Pulmonary artery endothelial cell (primary cell): ENCODE data around the gene ARMC8. TPM values are rescaled to one million over a fixed set of nuclear protein-coding genes. Genes with fewer than 3 reads are reported as not detected.
"Not testable (repeated sequence)": the region's sequence is repeated elsewhere in the genome, so short reads cannot be mapped to it uniquely, and the experiment has no call there.

Source experiments
- DNase-seq: peaks from one replicate; pipeline ENCODE4 v3.0.0-alpha.2; 2011; ENCODE audit warnings: low read depth, low spot score
- total RNA-seq: library from RNA; depleted of rRNA; stranded (reverse); fragments of >200 nt; gene quantifications from 2 replicates; pipeline ENCODE4 v1.2.3, GENCODE V29; 2014

The ARMC8 gene, protein sequence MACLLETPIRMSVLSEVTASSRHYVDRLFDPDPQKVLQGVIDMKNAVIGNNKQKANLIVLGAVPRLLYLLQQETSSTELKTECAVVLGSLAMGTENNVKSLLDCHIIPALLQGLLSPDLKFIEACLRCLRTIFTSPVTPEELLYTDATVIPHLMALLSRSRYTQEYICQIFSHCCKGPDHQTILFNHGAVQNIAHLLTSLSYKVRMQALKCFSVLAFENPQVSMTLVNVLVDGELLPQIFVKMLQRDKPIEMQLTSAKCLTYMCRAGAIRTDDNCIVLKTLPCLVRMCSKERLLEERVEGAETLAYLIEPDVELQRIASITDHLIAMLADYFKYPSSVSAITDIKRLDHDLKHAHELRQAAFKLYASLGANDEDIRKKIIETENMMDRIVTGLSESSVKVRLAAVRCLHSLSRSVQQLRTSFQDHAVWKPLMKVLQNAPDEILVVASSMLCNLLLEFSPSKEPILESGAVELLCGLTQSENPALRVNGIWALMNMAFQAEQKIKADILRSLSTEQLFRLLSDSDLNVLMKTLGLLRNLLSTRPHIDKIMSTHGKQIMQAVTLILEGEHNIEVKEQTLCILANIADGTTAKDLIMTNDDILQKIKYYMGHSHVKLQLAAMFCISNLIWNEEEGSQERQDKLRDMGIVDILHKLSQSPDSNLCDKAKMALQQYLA
- 50.5 and 68.1 TPM in 2 replicates for total RNA-seq

DNA sequence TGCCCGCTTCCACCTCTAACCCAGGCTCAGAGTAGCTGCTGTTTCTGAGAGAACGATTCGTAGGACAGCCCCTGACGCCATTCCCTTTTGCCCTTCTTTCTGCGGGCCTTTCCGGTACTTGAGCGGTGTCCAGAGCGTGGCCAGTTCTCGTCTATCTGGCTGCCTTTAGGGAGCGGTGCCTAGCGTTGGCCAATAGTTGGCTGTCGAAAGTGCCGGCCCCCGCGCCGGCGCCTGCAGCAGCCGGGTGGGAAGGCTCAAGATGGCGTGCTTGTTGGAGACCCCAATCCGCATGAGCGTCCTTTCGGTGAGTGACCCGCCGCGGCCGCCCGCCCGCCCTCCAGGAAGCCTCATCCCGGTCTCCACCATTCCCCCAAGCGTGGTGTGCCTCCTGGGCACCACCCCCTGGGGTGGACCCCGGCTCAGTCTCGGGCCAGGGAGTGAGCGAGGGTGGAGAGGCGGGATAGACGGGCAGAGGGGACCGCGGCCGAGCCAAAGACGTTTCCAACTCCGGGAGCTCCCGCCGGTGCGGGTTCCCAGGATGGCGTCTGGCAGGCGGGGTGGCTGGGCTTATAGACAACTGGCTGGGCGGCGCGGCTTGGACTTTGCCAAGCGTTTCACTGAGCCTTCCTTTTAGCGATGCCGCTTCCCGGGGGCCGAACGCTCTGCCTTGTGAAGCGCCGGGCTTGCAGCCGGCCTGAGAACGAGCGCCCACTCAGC lies at the start of gene ARMC8:
Gene ARMC8 (plus strand): TSS at position 6 of the 717 bp plus-strand sequence. CDS start 254 bp downstream, at position 260.
- peak; percentile 4 for DNase-seq

DNA sequence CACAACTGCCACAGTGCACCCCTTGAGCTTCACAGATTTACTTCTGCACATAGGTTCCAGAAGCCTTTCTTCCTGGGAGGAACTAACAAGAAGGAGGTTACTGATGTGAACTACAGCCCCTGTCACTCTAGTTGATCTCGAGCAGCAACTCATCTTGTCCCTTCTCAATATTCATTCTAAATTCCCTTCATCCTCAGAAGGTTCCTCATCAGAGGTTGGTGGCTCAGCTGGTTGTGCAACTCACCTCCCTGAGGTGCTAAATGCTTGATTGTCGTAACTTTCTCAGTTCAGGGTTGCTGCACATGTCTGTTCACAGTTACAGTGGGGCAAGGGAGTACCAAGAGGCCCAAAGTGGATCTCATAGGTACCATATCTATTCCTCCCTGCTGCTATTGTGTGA lies 49.2 kb upstream of the ARMC8 start:
- no peak for DNase-seq

DNA sequence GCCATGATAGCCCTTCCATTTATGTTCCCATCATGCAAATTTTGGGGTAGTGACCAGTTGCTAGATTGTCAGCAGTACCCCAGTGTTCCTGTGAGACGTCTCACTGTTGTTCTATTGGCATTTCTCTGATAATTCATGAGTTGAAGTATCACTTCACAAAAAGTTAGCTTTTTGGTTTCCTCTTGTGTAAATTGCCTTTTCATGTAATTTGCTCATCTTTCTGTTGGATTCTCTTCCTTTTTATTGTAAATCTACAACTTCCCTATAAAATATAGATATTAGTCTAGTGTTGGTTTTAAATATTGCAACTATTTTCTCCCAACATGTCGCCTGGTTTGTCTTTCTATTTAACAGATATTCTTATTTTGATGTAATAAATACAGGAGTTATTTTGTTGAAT lies 47.4 kb upstream of the ARMC8 start:
- DNase-seq = no peak

DNA sequence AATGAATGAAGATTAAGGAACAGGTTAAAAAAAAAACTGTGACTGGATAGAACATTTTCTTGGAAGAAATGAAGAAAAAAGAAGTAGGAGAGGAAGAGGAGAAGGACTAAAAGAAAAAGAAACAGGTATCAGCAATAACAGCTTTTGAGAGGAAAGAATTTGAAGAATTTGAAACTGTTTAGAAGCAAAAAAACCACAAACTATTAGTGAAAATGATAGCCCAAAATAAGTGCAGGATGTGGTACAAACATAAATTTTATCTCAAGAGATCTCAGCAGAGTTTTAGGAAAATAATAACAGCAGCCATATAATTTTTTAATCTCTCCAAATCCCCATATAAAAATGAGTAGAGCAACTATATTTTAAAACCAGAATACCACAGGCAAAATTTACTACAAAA lies 46.2 kb upstream of the ARMC8 start:
- no peak for DNase-seq

DNA sequence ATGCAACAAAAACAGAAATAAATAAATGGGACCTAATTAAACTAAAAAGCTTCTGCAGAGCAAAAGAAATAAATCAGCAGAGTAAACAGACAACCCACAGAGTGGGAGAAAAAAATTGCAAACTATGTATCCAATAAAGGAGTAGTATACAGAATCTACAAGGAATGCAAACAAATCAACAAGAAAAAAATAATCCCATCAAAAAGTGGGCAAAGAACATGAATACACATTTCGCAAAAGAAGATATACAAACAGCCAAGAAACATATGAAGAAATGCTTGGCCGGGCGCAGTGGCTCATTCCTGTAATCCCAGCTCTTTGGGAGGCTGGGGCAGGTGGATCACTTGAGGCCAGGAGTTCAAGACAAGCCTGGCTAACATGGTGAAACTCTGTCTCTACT lies 44.9 kb upstream of the ARMC8 start:
- DNase-seq = not testable (repeated sequence)

DNA sequence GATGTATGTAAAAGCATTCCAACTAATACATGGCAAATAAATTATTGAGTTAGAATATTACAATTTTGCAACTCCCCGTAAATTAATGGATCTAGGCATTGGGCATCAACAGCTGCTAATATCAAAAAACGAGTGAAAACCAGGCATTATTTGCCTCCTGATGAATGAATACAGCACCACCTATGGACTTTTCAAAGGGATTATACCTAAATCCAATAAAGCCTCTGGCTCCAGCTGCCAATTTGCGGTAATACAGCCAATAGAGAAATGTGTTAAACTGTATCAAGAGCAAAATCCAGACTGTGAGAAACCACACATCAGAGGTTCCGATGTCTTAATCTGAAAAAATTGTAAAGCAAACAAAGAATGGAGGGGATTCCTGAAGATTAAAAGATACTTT lies 38.6 kb upstream of the ARMC8 start:
- no peak for DNase-seq

DNA sequence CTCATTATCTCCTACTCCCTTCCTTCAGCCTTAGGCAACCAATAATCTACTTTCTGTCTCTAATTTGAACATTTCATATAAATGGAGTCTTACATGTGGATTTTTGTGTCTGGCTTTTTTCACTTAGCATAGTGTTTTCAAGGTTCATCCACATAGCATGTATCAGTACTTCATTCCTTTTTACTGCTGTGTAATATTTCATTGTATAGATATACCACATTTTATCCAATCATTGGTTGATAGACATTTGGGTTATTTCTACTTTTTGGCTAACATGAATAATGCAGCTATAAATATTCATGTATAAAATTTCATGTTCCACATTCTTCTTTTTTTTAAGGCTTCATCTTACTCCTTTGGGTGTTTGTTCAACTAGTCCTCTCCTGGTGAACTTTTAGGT lies 32.6 kb upstream of the ARMC8 start:
- DNase-seq = no peak

DNA sequence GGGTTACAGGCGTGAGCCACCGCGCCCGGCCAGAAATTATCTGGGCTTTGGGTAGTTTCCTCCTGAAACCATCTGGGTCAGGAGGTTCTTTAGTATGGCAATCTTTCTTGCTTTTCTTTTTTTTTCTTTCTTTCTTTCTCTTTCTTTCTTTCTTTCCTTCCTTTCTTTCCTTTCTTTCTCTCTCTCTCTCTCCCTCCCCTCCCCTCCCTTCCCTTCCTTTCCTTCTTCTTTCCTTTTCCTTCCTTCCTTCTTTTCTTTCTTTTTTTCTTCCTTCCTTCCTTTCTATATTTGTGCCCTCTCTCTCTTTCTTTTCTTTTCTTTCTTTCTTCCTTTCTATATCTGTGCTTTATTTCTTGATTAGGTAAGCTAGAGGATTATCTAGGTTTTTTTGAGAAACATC lies 29.4 kb upstream of the ARMC8 start:
- no peak for DNase-seq

DNA sequence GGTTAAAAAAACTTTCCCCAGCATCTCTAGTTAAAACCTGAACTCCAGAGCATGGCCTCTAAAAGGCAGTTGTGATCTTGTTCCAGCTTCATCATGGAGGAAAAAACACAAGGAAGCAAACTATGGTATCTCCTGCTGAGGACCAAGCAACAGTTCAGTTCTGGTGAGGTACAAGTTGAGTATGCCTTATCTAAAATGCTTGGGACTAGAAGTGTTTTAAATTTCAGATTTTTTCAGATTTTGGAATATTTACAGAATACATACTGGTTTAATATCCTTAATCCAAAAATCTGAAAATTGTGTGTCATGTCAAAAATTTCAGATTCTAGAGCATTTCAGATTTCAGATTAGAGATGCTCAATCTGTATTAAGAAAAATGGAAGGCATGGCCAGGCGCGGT lies 22.0 kb upstream of the ARMC8 start:
- no peak for DNase-seq

DNA sequence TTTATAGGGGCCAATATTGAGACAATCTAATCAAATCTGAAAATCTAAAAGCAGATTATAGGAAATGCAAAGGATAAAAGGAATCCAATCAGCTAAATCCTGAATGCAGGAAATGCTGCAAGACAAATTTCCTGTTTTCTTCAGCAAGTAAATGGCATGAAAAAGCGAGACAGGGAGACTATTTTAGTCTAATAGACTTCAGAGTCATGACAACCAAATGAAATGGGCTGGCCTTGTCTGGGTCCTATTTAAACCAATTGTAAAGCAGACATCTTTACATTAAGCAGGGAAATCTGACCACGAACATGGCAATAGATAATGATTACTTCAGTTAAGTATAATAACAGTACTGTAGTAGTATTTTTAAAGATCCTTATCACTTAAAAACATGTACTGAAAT lies 14.5 kb upstream of the ARMC8 start:
- no peak for DNase-seq

DNA sequence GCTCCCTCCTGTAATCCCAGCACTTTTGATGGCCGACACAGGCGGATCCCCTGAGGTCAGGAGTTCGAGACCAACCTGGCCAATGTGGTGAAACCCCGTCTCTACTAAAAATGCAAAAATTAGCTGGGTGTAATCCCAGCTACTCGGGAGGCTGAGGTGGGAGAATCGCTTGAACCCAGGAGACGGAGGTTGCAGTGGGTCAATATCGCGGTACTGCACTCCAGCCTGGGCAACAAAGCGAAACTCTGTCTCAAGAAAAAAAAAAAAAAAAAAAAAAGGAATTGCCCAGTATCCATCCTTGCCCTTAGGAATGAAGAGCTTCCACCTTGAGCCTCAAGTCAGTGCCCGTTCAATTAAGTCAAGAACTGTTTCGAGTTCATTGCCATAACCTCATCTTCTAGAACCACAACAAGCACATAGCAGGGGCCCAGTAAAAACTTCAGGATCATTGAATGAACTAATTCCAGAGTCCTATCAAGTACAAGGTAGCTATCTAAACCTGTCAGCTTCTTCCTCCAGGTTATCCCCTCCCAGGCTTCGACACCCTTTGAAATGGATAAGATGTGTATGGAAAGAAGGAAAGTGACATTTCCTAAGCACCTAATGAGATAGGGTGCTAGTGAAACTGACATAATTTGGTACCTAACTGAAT lies 13.2 kb upstream of the ARMC8 start:
- no peak for DNase-seq

DNA sequence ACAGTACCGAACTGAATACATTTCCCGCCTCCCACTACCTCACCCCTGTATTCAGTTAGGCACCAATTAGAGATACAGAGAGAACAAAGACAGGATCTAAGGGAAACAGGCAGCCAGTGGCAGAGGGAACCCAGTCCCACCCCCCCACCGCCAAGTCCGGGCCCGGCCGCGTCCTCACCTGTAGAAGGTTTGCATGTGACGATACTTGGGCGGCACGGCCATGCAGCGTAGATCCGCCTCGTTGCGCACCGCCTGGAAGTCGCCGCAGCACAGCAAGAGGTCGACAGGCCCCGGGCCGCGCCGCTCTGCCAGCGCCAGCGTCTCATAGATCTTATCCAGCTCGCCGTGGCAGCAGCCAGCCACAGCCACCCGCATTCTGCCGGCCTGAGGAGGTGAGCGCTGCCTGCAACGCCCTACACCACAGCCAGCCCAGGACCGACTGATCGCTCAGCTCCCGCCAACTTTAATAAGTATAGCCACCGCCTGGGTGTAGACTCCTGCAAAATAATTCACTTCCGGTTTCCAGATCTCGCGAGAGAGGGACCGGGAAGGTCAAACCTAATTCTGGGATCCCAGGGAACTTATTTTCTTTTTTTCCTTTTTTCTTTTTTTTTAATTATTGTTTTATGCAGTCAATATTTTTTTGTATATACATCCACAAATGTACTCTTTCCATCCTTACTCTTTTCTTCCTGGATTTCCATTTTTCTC lies 12.5 kb upstream of the ARMC8 start, which contains the start of gene DBR1:
Gene DBR1 (minus strand): TSS at position 501 of the 711 bp plus-strand sequence. CDS start 126 bp downstream, at position 375.
- DNase-seq = peak; percentile 24

DNA sequence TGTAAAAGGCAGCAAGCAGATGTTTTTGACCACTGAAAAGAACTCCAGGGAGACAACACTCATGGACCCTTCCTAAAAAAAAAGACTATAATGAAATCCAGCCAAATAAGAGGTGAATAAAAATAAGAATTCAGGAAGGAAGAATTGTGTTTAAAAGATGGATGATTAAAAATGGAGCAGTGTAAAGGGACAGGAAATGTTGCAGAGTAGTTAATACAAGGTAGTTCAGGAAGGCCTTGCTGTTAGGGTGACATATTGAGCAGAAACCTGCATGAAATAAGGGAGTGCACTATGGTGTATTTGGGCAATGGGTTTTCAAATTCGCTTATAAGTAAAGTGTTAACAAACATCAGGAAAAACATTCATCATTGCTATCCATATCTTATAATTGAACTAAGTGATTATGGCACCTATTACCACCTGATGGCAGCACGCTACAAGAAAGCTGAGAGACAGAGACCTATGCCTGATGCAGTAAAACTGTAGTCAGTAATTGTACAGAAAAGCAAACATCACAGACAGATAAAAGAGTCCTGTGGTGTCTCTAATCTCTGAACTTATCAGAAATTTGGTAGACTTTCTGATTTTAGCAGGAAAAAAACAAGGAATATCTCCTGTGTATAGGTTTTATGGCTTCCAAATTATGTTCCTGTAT lies 6.6 kb upstream of the ARMC8 start:
- peak; percentile 11 for DNase-seq

DNA sequence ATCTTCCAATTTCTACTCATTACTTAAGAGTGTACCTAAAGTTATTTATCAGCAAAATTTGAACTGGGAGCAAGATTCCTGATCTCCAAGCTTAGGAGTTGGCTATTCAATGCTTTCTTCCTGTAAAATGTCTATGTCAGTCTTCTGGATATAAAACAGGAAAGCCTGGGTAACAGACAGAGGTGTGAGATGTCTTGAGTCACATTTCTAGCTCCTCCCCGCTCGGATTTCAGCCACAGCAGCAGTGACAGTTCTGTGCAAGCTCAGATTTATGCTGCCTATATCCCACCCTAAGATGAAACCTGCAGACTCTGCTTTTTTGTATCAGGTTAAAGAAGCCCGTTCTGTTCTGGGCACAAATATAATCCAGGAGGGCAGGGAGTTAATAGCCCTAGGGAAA lies 2.1 kb upstream of the ARMC8 start:
- no peak for DNase-seq

DNA sequence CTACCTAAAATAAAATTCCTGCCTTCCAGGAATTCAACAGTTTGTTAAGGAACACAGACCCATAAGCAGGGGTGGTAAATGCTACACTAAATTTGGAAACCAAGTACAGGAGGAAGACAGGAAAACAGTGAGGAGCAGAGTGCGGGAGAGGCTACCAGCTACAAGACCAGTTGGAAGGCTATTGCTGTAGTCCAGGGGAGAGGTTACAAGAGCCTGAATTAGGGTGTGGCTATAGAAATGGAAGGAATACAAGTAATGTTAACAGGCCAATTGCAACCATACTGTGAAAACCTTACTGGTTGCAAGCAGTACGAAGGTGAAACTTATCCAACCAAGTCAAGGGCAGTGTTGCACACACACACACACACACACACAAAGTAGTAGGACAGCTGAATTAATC lies 880 bp upstream of the ARMC8 start:
- DNase-seq = no peak

DNA sequence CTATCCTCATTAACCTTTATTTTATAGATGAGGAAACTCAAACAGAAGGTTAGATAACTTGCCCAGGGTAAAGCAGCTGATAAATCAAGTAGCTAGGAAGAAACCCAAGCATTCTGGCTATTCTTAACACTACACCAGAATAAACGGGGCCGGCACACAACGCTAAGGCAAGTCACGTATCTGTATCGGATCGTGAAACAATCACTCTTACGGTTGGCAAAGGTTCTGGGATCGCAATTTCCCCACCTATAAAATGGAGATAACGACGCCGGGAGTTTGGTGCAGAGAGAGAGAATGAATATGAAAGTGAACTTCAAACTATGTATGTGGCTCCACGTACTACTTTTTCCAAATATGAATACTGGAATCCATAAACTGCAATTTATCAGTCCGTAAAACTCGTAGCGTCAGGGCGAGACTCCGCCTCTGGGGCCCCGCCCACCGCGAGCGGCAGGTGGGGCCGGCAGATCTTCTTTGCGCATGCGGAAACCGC lies 252 bp upstream of the ARMC8 start:
- peak; percentile 67 for DNase-seq

DNA sequence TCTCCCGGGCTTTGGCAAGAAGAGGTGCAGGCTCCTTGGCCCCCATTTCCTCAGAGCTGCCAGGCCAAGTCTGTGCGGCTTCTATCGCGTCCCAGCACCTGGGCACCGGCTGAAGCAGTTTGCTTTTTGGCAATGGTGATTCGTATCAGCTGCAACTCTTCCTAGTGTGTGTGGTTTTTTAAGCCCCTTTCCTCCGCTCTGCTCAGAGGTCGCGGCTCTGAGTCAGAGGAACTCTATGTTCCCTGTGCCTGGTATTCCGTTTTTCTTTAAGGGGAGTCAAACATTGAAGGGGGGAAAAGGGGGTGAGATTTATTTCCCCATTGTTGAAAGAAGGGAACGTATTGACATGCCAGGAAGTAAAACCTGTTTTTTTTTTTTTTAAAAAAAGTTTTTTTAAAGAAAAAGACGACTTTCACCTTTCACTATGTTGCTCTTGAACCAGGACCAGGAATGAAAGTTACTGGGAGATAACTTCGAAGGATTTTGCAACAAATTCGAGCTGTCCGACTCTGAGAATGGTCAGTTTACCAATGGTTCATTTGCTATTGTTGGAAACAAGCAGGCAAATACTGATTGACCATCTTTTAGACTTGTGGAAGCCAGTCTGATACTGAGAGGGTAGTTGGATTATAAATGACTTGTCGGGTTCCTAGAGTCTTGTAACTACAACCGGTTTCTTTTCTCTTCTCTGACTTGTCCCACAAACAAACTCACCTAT lies 1.1 kb downstream of the ARMC8 start:
- no peak for DNase-seq

DNA sequence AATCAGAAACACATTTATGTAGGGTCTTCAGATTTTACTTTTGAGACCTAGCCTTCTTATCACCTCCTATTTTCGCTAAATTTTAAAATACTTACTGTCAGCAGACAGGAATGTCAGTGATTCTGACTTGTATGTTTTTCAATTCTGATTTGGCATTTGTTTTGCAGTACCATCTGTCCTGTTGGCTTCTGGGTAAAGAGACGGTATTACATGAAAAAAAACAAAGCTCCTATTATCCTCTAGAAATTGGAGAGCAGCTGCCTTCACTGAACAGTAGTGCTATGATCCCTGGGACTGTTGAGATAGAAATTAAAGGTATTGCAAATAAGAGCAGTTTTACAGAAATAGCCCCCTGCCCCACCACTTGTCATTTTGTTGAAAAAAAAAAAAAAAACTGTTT lies 8.4 kb downstream of the ARMC8 start:
- no peak for DNase-seq

DNA sequence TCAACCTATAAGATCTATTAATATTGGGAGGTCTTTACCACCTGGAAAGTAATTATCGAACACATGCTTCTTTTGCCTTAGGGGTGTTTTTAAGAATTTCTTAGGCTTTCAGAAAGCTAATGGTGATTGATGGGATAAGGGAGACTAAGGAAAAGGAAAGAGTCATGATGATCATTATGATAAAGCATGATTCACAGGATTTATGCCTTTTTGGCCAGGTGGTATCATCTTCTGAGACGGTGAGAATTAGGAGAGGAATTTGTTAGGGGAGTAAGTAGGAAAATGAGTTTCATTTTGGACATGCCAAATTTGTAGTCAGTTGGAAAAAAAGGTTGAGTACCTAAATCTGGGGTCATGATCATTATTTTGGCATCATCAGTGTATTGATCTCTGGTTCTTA lies 8.9 kb downstream of the ARMC8 start:
- DNase-seq = no peak

DNA sequence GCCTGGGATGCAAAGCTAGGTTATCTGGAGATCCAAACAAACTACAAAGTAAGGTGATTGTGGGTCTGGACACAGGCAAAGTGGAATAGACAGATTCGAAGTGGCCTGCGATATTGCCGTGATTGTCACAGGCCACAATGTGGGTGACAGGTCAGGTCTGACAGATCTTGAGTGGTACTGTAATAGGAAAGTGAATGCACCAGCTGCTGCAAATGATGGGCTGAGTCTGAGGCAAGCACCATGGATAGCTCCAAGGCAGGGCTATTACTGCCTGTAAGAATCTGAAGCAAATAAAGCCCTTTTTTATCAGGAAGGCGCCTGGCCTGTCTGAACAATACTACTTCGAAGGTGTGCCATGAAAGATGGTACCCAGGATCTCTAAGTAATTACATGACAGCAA lies 10.0 kb downstream of the ARMC8 start:
- no peak for DNase-seq
